Stimulated activated CD4-positive, alpha-beta T cell treated with anti-CD3 and anti-CD28 coated beads, Interleukin-2, amount 100 ng/mL, for 4 hours (primary cell): ENCODE results near the gene SLC19A3.
"Not testable (repeated sequence)": the region's sequence is repeated elsewhere in the genome, so short reads cannot be mapped to it uniquely, and the experiment has no call there.

ENCODE experiments used
- DNase-seq: peaks from one replicate; pipeline ENCODE4 v3.0.0-alpha.2; 2020; ENCODE audit warnings: low read depth

The SLC19A3 gene

GRCh38 chr2:227717687-227718567 lies at the start of gene SLC19A3:
SLC19A3 (minus strand) TSS chr2:227718028; CDS start chr2:227702318, 15,710 bp downstream.
- DNase-seq, result no peak

- peak; percentile 50 for DNase-seq
These were observed 48.6 kb upstream of the SLC19A3 start for GRCh38 chr2:227766373-227766883.

- DNase-seq, result no peak
These were observed 48.1 kb upstream of the SLC19A3 start for GRCh38 chr2:227765788-227766372.

GRCh38 chr2:227761740-227762476 lies 44.1 kb upstream of the SLC19A3 start:
- no peak for DNase-seq

GRCh38 chr2:227759411-227760118 lies 41.7 kb upstream of the SLC19A3 start:
- no peak for DNase-seq

GRCh38 chr2:227756261-227756660 lies 38.4 kb upstream of the SLC19A3 start:
- not testable (repeated sequence) for DNase-seq

GRCh38 chr2:227748079-227748478 lies 30.3 kb upstream of the SLC19A3 start:
- no peak for DNase-seq

GRCh38 chr2:227745594-227745993 lies 27.8 kb upstream of the SLC19A3 start, which contains the start of gene SCYGR8:
SCYGR8 (plus strand) TSS chr2:227745894; CDS start chr2:227745894, 0 bp downstream.
- DNase-seq, result no peak

- not testable (repeated sequence) for DNase-seq
These were observed 22.9 kb upstream of the SLC19A3 start for GRCh38 chr2:227740705-227741104.

- DNase-seq, result no peak
These were observed 21.5 kb upstream of the SLC19A3 start for GRCh38 chr2:227739351-227739750.

GRCh38 chr2:227728035-227728434 lies 10.2 kb upstream of the SLC19A3 start, which contains the start of gene SCYGR7:
SCYGR7 (plus strand) TSS chr2:227728335; CDS start chr2:227728335, 0 bp downstream.
- no peak for DNase-seq

- no peak for DNase-seq
These were observed 6.7 kb upstream of the SLC19A3 start, which contains the start of gene SCYGR6 for GRCh38 chr2:227724394-227725039. SCYGR6 (minus strand) TSS chr2:227724757; CDS start chr2:227724757, 0 bp downstream.

GRCh38 chr2:227722821-227723220 lies 5.0 kb upstream of the SLC19A3 start:
- not testable (repeated sequence) for DNase-seq

- DNase-seq, result no peak
These were observed 2.9 kb upstream of the SLC19A3 start for GRCh38 chr2:227720680-227721079.

- no peak for DNase-seq
These were observed 1.8 kb upstream of the SLC19A3 start for GRCh38 chr2:227719641-227720040.

GRCh38 chr2:227716501-227716900 lies 1.3 kb downstream of the SLC19A3 start:
- DNase-seq, result no peak

GRCh38 chr2:227713291-227713690 lies 4.5 kb downstream of the SLC19A3 start:
- DNase-seq, result no peak

- no peak for DNase-seq
These were observed 6.8 kb downstream of the SLC19A3 start for GRCh38 chr2:227710986-227711385.

- no peak for DNase-seq
These were observed 10.4 kb downstream of the SLC19A3 start for GRCh38 chr2:227707390-227707789.

- no peak for DNase-seq
These were observed 11.0 kb downstream of the SLC19A3 start for GRCh38 chr2:227706859-227707258.

- DNase-seq, result no peak
These were observed 13.9 kb downstream of the SLC19A3 start for GRCh38 chr2:227703961-227704360.
